ENCODE results near the gene NOLC1. TPM values are rescaled to one million over a fixed set of nuclear protein-coding genes. Genes with fewer than 3 reads are reported as not detected.
A peak's percentile ranks its signal among the peaks of the same experiment; 100 is the strongest.
"Not testable (repeated sequence)": the region's sequence is repeated elsewhere in the genome, so short reads cannot be mapped to it uniquely, and the experiment has no call there.

The NOLC1 gene
- total and polyA plus RNA-seq, 4 donors: 11.6 to 26.3 (median 20.4) TPM

DNA sequence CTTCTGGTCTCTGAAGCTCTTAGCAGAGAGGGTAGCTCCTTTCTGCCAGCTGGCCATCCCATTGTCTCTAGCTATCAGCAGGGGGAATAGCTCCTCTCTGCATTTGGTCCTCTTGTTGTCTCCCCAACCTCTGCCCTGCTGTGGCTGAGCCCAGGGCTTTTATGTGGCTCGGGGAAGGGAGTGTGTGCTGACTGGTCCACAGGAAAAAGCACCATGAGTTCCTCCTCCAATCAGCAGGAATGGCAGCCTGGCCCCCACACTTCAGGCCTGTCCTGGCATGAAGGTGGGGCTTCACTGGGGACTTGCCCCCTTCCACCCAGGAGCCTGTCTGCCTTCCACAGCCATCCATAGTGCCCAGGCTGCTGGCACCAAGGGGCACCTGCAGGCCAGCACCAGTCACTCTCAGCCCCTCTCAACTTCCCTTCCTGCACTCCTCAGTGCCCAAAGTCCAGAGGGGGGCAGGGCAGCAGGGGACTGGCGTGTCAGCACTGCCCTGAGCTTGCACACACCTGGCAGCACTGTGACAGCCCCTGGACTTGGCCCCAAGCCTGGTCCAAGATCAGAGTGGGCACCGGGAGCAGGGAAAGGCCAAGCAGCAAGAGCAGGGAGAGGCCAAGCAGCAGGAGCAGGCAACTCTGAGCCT lies 36.2 kb downstream of the NOLC1 start:
- Histone ChIP-seq H3K27ac (ENCODE audit: low read depth in 1 of 2, low read length in 2 of 2) (no peak overlapping the region), H3K9me3 (ENCODE audit: control insufficient read depth in 4 of 4, low read length in 3 of 4) (no peaks in the 10 kb centered on the region), H3K4me3 (ENCODE audit: low read depth in 1 of 3, low read length in 3 of 3) (no peak overlapping the region), H3K9ac (ENCODE audit: low read depth in 1 of 2, low read length in 2 of 2) (no peak overlapping the region), H3K36me3 (ENCODE audit: control insufficient read depth in 4 of 4, insufficient read depth in 3 of 4, low read depth in 1 of 4, low read length in 3 of 4) (no peaks in the 10 kb centered on the region), H3K4me1 (ENCODE audit: control insufficient read depth in 4 of 4, insufficient read depth in 4 of 4, low read length in 3 of 4) (peaks cover 0 to 6% (median 3%) of the 10 kb centered on the region in 4 donors), H3K27me3 (ENCODE audit: control insufficient read depth in 4 of 4, insufficient read depth in 4 of 4, low read length in 3 of 4) (no peaks in the 10 kb centered on the region)
- TF ChIP-seq EGR1 (IDR thresholded peaks at IDR 0.05; ENCODE audit: low read depth in 2 of 2): no peak
- TF ChIP-seq, protein P1, sequence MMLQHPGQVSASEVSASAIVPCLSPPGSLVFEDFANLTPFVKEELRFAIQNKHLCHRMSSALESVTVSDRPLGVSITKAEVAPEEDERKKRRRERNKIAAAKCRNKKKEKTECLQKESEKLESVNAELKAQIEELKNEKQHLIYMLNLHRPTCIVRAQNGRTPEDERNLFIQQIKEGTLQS (IDR thresholded peaks at IDR 0.05): no peak
- no peak for TF ChIP-seq FOXA2 (IDR thresholded peaks at IDR 0.05)
- no peak for TF ChIP-seq NR2F2 (IDR thresholded peaks at IDR 0.05)
- TF ChIP-seq, protein P2, sequence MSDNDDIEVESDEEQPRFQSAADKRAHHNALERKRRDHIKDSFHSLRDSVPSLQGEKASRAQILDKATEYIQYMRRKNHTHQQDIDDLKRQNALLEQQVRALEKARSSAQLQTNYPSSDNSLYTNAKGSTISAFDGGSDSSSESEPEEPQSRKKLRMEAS (IDR thresholded peaks at IDR 0.05): no peak
- TF ChIP-seq SP1 (IDR thresholded peaks at IDR 0.05): no peak
- no peak for TF ChIP-seq GABPA (IDR thresholded peaks at IDR 0.05 in 1 of 2, conservative IDR thresholded peaks at IDR 0.05 in 1 of 2)
- TF ChIP-seq, protein P3, sequence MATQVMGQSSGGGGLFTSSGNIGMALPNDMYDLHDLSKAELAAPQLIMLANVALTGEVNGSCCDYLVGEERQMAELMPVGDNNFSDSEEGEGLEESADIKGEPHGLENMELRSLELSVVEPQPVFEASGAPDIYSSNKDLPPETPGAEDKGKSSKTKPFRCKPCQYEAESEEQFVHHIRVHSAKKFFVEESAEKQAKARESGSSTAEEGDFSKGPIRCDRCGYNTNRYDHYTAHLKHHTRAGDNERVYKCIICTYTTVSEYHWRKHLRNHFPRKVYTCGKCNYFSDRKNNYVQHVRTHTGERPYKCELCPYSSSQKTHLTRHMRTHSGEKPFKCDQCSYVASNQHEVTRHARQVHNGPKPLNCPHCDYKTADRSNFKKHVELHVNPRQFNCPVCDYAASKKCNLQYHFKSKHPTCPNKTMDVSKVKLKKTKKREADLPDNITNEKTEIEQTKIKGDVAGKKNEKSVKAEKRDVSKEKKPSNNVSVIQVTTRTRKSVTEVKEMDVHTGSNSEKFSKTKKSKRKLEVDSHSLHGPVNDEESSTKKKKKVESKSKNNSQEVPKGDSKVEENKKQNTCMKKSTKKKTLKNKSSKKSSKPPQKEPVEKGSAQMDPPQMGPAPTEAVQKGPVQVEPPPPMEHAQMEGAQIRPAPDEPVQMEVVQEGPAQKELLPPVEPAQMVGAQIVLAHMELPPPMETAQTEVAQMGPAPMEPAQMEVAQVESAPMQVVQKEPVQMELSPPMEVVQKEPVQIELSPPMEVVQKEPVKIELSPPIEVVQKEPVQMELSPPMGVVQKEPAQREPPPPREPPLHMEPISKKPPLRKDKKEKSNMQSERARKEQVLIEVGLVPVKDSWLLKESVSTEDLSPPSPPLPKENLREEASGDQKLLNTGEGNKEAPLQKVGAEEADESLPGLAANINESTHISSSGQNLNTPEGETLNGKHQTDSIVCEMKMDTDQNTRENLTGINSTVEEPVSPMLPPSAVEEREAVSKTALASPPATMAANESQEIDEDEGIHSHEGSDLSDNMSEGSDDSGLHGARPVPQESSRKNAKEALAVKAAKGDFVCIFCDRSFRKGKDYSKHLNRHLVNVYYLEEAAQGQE (IDR thresholded peaks at IDR 0.05): no peak
- TF ChIP-seq HNF4G (IDR thresholded peaks at IDR 0.05): no peak
- TF ChIP-seq, protein P4, sequence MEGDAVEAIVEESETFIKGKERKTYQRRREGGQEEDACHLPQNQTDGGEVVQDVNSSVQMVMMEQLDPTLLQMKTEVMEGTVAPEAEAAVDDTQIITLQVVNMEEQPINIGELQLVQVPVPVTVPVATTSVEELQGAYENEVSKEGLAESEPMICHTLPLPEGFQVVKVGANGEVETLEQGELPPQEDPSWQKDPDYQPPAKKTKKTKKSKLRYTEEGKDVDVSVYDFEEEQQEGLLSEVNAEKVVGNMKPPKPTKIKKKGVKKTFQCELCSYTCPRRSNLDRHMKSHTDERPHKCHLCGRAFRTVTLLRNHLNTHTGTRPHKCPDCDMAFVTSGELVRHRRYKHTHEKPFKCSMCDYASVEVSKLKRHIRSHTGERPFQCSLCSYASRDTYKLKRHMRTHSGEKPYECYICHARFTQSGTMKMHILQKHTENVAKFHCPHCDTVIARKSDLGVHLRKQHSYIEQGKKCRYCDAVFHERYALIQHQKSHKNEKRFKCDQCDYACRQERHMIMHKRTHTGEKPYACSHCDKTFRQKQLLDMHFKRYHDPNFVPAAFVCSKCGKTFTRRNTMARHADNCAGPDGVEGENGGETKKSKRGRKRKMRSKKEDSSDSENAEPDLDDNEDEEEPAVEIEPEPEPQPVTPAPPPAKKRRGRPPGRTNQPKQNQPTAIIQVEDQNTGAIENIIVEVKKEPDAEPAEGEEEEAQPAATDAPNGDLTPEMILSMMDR (IDR thresholded peaks at IDR 0.05; ENCODE audit: low read depth, low read length, missing input control): no peak
- TF ChIP-seq RAD21 (IDR thresholded peaks at IDR 0.05): no peak
- TF ChIP-seq JUND (IDR thresholded peaks at IDR 0.05): no peak
- TF ChIP-seq YY1 (IDR thresholded peaks at IDR 0.05): no peak
- TF ChIP-seq, protein P5, sequence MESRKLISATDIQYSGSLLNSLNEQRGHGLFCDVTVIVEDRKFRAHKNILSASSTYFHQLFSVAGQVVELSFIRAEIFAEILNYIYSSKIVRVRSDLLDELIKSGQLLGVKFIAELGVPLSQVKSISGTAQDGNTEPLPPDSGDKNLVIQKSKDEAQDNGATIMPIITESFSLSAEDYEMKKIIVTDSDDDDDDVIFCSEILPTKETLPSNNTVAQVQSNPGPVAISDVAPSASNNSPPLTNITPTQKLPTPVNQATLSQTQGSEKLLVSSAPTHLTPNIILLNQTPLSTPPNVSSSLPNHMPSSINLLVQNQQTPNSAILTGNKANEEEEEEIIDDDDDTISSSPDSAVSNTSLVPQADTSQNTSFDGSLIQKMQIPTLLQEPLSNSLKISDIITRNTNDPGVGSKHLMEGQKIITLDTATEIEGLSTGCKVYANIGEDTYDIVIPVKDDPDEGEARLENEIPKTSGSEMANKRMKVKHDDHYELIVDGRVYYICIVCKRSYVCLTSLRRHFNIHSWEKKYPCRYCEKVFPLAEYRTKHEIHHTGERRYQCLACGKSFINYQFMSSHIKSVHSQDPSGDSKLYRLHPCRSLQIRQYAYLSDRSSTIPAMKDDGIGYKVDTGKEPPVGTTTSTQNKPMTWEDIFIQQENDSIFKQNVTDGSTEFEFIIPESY (IDR thresholded peaks at IDR 0.05): no peak
- TF ChIP-seq RXRA (IDR thresholded peaks at IDR 0.05): no peak
- TF ChIP-seq HNF4A (conservative IDR thresholded peaks at IDR 0.05): no peak
- TF ChIP-seq TAF1 (conservative IDR thresholded peaks at IDR 0.05): no peak
- no peak for TF ChIP-seq FOXA1 (IDR thresholded peaks at IDR 0.05)
- DNase-seq (ENCODE audit: low spot score): no peak
- WGBS: 60% methylated on average over 3 of the region's 3 CpGs

DNA sequence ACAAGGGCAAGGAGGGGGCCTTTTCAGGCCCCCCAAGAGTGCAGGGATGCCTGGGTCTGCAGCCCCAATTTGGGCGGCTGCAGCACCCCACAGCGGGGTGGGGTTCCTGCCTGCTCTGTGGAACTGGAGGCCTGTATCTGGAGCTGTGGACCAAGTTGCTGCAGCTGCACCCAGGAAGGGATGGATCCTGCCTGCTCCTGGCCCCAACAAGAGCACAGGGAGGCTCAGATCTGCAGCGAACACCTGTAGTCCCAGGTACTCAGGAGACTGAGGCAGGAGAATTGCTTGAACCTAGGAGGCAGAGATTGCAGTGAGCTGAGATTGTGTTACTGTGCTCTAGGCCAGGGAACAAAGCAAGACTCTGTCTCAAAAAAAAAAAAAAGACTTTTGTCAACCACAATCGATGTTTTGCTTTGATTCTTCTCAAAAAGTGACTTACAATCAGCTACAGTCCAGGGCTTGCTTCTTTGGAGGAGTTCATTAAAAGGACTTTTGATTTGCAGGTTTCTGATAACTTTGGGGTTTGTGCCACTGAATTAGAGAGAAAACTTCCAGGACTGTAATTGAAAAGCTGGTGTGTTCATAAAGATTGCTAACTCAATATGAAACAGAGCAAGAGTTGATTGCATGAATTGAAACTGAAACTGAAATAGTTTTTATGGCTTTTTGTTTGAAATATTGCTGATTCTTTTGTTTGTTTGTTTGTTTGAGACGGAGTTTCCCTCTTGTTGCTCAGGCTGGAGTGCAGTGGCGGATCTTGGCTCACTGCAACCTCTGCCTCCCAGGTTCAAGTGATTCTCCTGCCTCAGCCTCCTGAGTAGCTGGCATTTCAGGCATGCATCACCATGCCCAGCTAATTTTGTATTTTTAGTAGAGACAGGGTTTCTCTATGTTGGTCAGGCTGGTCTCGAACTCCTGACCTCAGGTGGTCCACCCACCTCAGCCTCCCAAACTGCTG lies 37.0 kb downstream of the NOLC1 start:
- not testable (repeated sequence) for H3K36me3 ChIP-seq (ENCODE audit: control insufficient read depth in 4 of 4, insufficient read depth in 3 of 4, low read depth in 1 of 4, low read length in 3 of 4); H3K4me3 ChIP-seq (ENCODE audit: low read depth in 1 of 3, low read length in 3 of 3); DNase-seq (ENCODE audit: low spot score); H3K27me3 ChIP-seq (ENCODE audit: control insufficient read depth in 4 of 4, insufficient read depth in 4 of 4, low read length in 3 of 4); H3K9me3 ChIP-seq (ENCODE audit: control insufficient read depth in 4 of 4, low read length in 3 of 4); H3K27ac ChIP-seq (ENCODE audit: low read depth in 1 of 2, low read length in 2 of 2); H3K4me1 ChIP-seq (ENCODE audit: control insufficient read depth in 4 of 4, insufficient read depth in 4 of 4, low read length in 3 of 4)
- 61% methylated on average over 7 of the region's 7 CpGs for WGBS
- H3K9ac ChIP-seq (ENCODE audit: low read depth in 1 of 2, low read length in 2 of 2): peak overlapping the region in 1 of 2 donors; percentile 31

Data from liver (tissue), 9 donors.